ENCODE data around the gene USP17L21. TPM values are rescaled to one million over a fixed set of nuclear protein-coding genes. Genes with fewer than 3 reads are reported as not detected.

The USP17L21 gene
- total RNA-seq, 1 donor from 2014 or later = not detected

Other genes with a start within 250 kb of the USP17L21 start
- gene FAM90A26, start 92.5 kb upstream of the USP17L21 start, total RNA-seq = not detected
- gene USP17L10, start 52.2 kb upstream of the USP17L21 start, total RNA-seq = not detected
- gene USP17L11, start 47.5 kb upstream of the USP17L21 start, total RNA-seq = not detected
- not detected for gene USP17L12, start 42.7 kb upstream of the USP17L21 start, total RNA-seq
- not detected for gene USP17L13, start 38.0 kb upstream of the USP17L21 start, total RNA-seq
- gene USP17L15, start 28.5 kb upstream of the USP17L21 start, total RNA-seq = not detected
- gene USP17L17, start 19.0 kb upstream of the USP17L21 start, total RNA-seq = not detected
- gene USP17L18, start 14.2 kb upstream of the USP17L21 start, total RNA-seq = not detected
- not detected for gene USP17L19, start 9.5 kb upstream of the USP17L21 start, total RNA-seq
- gene USP17L20, start 4.7 kb upstream of the USP17L21 start, total RNA-seq = not detected
- gene USP17L22, start 4.7 kb downstream of the USP17L21 start, total RNA-seq = not detected
- gene USP17L24, start 62.3 kb downstream of the USP17L21 start, total RNA-seq = not detected
- not detected for gene USP17L25, start 67.0 kb downstream of the USP17L21 start, total RNA-seq
- gene USP17L26, start 71.8 kb downstream of the USP17L21 start, total RNA-seq = not detected
- gene USP17L5, start 76.5 kb downstream of the USP17L21 start, total RNA-seq = not detected
- gene USP17L27, start 81.3 kb downstream of the USP17L21 start, total RNA-seq = not detected
- gene USP17L28, start 86.0 kb downstream of the USP17L21 start, total RNA-seq = not detected
- not detected for gene USP17L29, start 90.8 kb downstream of the USP17L21 start, total RNA-seq
- not detected for gene USP17L30, start 100.3 kb downstream of the USP17L21 start, total RNA-seq
- gene DEFB131A, start 181.5 kb downstream of the USP17L21 start, total RNA-seq = not detected